HG03108 (cell line): ENCODE measurements around the gene TCF4.

ENCODE experiments used
- ATAC-seq: cut with Tn5 transposase; IDR thresholded peaks from one replicate; pipeline ENCODE4 v1.9.1; 2021; ENCODE audit warnings: moderate library complexity; ENCODE audit not compliant: unreplicated experiment

The TCF4 gene

DNA sequence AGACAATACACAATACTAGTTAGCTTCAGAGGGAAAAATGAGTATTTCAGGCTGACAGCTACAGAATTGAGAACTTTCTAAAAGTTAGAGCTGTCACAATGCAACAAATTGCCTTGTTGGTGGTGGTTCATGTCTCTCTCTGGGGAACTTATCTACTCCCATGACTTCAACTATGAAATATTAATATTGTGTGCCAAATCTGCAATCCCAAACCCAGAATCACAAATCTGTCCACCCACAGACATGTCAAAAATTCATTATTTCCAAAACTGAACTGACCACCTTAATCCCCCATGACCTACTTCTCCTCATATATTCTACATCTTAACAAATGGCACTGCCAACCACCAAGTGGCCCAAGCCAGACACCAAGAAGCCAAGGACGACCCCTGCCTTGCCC lies 143.5 kb downstream of the TCF4 start:
- no peak for ATAC-seq

GRCh38 chr18:55443776-55444175 lies 144.2 kb downstream of the TCF4 start:
- no peak for ATAC-seq

GRCh38 chr18:55442561-55442960 lies 145.4 kb downstream of the TCF4 start:
- ATAC-seq = no peak

GRCh38 chr18:55440988-55441387 lies 147.0 kb downstream of the TCF4 start:
- ATAC-seq = no peak

GRCh38 chr18:55439056-55439455 lies 148.9 kb downstream of the TCF4 start:
- no peak for ATAC-seq

GRCh38 chr18:55435592-55435991 lies 152.4 kb downstream of the TCF4 start:
- no peak for ATAC-seq

DNA sequence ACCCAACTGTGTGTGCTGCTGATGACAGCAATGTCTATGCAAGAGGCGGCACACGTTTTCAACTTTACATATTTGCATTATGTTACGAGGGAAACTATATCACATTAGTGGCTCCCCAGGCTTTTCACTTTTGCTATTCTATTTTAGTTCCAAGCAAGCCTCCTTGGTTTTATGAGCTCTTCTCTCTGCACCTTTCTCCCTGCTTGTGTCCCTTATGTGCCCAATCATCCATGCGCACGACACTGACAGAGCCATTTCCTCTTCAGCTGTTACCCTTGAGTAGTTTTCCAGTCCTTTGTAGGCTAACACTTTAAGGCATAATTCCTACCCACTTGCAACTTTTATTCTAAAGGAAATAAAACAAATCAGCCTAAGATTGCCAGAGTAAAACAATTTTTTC lies 154.3 kb downstream of the TCF4 start:
- no peak for ATAC-seq

- ATAC-seq = no peak
Measured at GRCh38 chr18:55433140-55433539, 154.9 kb downstream of the TCF4 start.

GRCh38 chr18:55432307-55433040 lies 155.5 kb downstream of the TCF4 start:
- no peak for ATAC-seq

DNA sequence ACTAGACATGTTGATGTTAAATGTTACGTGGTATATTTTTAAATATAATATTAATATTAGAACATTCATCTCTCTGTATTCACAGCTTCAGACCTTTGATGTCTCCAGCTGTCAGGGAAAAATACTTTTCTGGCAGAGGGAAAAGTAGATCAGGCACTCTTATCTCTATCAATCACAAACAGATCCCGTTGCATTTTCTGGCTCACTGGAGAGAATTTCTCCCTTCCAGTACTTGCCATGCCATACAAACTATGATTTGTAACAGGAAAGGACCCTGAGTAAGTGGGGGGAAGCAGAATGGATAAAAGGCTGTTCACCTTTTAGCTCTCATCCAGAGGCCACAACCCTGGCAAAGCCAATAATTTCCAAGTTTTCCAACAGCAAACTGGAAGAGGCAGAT lies 158.0 kb downstream of the TCF4 start:
- no peak for ATAC-seq

- no peak for ATAC-seq
Measured at GRCh38 chr18:55427951-55428350, 160.0 kb downstream of the TCF4 start.

GRCh38 chr18:55425698-55426097 lies 162.3 kb downstream of the TCF4 start:
- ATAC-seq = no peak

- ATAC-seq = no peak
Measured at GRCh38 chr18:55422456-55423180, 165.4 kb downstream of the TCF4 start.

DNA sequence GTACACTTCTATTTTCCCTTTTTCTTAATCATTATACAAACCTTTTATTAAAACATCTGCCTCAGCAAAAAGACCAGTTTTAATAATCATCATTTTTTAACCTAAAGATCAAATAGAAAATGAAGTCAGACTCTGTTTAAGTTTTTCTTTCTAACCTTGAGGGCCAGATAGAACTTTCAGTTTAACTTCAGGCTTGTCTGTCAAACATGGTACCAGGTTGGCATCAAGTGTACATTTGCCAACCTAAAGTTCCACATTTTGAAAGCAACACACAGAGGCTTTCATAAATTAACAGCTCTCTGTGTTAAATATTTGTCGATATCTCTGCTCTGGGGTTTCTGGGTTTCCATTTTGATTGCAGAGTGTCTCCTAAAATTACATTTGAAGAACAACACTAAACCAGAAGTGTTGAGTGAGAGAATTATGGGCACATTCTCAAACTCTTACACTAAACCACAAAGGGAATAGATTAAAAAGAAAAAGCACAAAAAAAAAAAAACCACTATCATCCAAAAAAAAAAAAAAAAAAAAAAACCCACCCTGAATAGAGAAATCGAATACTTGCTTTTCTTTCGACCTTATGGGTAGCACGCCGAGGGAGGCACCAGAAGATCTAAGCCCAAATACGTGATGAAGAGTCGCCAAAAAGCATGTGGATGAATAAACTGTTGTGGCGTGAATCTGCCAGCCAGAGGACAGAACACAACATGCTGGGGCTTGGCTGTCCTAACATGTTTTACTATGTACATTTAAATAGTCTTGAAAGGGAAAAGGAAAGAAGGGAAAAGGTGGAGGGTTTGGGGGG lies 166.2 kb downstream of the TCF4 start:
- no peak for ATAC-seq

GRCh38 chr18:55421308-55421614 lies 166.7 kb downstream of the TCF4 start:
- no peak for ATAC-seq

DNA sequence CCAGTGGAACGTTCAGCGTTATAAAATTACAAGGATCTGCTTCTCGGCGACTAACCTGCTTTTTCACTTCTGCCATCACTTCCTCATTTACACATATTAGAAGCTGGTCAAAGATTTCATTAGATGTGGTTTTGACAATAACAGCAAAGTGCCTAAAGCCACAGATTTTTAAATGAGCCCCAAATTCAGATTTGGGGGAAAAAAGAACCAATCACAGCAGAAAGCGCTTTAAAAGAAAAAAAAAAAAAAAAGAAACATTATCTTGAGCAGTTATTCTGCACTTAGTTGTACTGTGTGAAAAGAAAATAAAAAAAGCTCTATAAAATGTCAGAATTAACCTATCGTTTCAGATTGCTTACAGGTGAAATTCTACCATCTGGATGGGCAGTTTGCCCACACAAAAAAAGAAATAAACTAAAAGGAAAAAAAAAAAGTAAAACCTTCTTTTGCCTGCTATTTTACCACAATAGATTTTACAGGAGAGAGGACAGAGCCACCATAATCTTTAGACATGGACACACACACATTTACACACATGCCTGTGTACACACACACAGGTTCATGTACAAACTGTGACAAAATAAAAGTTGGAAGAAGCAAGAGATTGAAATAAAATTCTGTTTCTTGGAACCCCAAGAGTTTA lies 167.2 kb downstream of the TCF4 start:
- no peak for ATAC-seq

GRCh38 chr18:55419947-55420664 lies 167.9 kb downstream of the TCF4 start:
- no peak for ATAC-seq

- ATAC-seq = no peak
Measured at GRCh38 chr18:55419132-55419946, 168.7 kb downstream of the TCF4 start.

DNA sequence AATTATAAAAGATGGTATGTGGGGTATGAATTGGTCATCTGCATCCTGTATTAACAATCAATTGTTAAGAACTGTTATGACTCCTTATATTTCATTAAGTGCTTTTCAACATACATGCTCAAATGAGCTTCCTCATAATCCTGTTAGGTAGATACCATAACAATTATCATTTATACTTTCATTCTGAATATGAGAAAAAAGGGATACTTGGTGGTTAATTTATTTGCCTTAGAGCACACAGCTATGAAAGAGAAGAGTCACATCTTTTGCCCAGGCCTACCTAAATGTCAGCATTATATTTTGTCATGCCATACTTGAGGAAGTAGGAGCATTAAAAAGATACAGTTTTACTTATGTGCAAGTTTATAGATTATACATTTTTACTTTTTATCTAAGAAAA lies 169.6 kb downstream of the TCF4 start:
- no peak for ATAC-seq

DNA sequence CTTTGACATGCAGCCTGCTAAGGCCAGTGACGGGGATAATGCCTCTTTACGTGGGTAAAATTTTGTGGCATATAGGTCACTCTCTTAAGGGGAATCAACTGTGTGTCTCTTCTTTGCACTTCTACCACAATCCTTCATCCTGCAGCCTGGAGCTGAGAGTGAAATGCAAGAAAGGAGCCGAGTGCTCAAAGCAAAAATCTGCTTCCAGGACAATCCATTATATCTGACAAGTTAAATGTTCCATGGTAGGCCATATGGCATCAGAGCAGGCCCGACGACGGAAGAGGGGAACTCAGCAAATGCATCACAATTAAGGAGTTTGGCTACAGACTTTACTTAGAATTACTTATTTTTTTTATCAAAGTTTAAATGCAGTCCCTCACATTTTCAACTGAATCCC lies 171.2 kb downstream of the TCF4 start:
- ATAC-seq = no peak
